ENCODE data around the gene PHKB.

DNA sequence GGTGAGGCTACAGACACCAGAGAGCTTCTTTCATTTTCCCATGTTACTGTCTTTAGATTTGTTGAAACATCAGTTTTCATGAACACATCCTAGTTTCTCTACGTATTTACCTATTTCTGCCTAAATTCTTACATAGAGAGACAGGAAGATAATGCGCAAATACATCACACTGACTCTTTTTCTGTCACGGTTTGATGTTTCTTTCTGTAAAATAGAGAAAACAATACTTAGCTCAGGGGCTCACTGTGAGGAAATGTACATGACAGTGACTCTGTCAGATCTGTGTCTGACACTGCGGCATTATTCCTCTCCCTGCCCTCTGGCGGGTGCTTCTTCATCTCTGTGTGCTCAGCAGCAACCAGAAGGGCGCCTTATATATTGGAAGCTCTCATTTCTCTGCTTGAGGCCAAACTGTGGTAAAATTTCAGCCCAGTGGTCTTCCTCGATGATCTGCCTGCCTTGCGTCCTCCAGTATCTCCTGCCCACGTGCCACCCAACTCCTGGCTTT is 264.1 kb downstream of the PHKB start:
- TF ChIP-seq CTCF (optimal IDR thresholded peaks at IDR 0.05 in 1 of 3, IDR thresholded peaks at IDR 0.05 in 1 of 3, conservative IDR thresholded peaks at IDR 0.05 in 1 of 3; ENCODE audit: extremely low read depth in 1 of 3, insufficient read depth in 2 of 3, low read length in 3 of 3): no peak
- TF ChIP-seq EZH2 (IDR thresholded peaks at IDR 0.05; ENCODE audit: low read length): no peak
